KMS-11 (cell line): ENCODE data around the gene RAB5B.

Experiments used
- H2AFZ ChIP-seq: fragments of 200-600 bp; sonication (generic); 2 replicates; pipeline ENCODE4 v1.6.1; 2016; ENCODE audit warnings: antibody characterized with exemption, mixed run types, low read depth
- H3K27ac ChIP-seq: fragments of 200-600 bp; sonication (generic); 2 replicates; pipeline ENCODE4 v1.6.1; 2016; ENCODE audit warnings: mild to moderate bottlenecking, mixed run types
- H3K27me3 ChIP-seq: fragments of 200-600 bp; sonication (generic); 2 replicates; pipeline ENCODE4 v1.6.1; 2017; ENCODE audit warnings: mild to moderate bottlenecking, low read depth, mixed run types, moderate library complexity; ENCODE audit not compliant: insufficient read depth
- H3K36me3 ChIP-seq: fragments of 200-600 bp; sonication (generic); 2 replicates; pipeline ENCODE4 v1.6.1; 2017; ENCODE audit warnings: mild to moderate bottlenecking, mixed run types; ENCODE audit not compliant: insufficient read depth
- H3K4me1 ChIP-seq: fragments of 200-600 bp; sonication (generic); 2 replicates; pipeline ENCODE4 v1.6.1; 2016; ENCODE audit warnings: mild to moderate bottlenecking, low read depth, mixed run types; ENCODE audit not compliant: poor library complexity, severe bottlenecking
- H3K4me2 ChIP-seq: fragments of 200-600 bp; sonication (generic); 2 replicates; pipeline ENCODE4 v1.7.0; 2016; ENCODE audit warnings: mild to moderate bottlenecking, mixed run types
- H3K4me3 ChIP-seq: fragments of 200-600 bp; sonication (generic); IDR thresholded peaks from 2 replicates; pipeline ENCODE4 v1.6.1; 2017; ENCODE audit warnings: low read depth, low read length, mixed read lengths; ENCODE audit not compliant: insufficient read depth
- H3K79me2 ChIP-seq: fragments of 200-600 bp; sonication (generic); 2 replicates; pipeline ENCODE4 v1.6.1; 2016; ENCODE audit warnings: low read depth, mixed run types; ENCODE audit not compliant: insufficient read depth
- H3K9ac ChIP-seq: fragments of 200-600 bp; sonication (generic); 2 replicates; pipeline ENCODE4 v1.6.1; 2016; ENCODE audit warnings: mild to moderate bottlenecking, mixed run types
- H4K20me1 ChIP-seq: fragments of 200-600 bp; sonication (generic); 2 replicates; pipeline ENCODE4 v1.6.1; 2016; ENCODE audit warnings: mild to moderate bottlenecking, mixed run types; ENCODE audit not compliant: insufficient read depth
- CTCF ChIP-seq: fragments of 200-600 bp; sonication (generic); conservative IDR thresholded peaks from 2 replicates; pipeline ENCODE4 v1.6.1; 2017; ENCODE audit warnings: low read depth, mild to moderate bottlenecking, antibody characterized with exemption, low read length, moderate library complexity, mixed read lengths

The RAB5B gene

GRCh38 chr12:55927588-55928502, 46.0 kb upstream of the RAB5B start, which contains the start of gene PYM1:
Gene PYM1, minus strand, starts transcription at chr12:55927894. Its CDS starts 133 bp downstream, at chr12:55927761.
- Histone ChIP-seq H3K4me2 (peak within 1 kb of the TSS; percentile 80), H3K27ac (peak within 1 kb of the TSS; percentile 93), H3K9ac (peak within 1 kb of the TSS; percentile 85), H3K79me2 (peaks cover 37% of the 10 kb centered on the region), H3K27me3 (no peaks in the 10 kb centered on the region; the same call in 1 of the 2 replicates), H3K4me1 (peaks cover 62% of the 10 kb centered on the region), H3K4me3 (peak within 1 kb of the TSS; percentile 34), H4K20me1 (no peaks in the 10 kb centered on the region), H2AFZ (peak within 1 kb of the TSS; percentile 38), H3K36me3 (no peaks in the 10 kb centered on the region)
- no peak for TF ChIP-seq CTCF

DNA sequence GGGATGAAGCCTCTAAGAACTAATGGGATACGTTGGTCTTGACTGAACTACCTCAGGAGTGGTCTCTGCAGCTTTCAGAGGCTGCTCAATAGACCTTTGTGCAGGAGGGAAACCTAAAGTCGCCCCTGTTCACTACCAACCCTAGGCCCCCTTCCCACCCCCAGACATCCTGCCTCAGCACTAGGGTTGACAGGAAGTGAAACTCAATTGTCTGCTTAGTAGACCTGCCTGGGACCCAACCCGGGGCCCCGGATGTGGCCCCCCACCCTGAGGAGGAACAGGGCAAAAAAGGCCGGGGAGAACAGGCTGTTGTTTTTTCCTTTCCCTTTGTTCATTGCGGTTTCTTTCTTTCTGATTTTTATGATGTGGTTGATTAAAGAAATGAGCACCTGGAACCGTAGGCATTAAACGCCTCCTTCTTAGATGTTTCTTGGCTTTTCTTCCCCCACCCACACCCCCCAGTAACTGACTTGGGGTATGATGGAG, 44.5 kb upstream of the RAB5B start:
- Histone ChIP-seq H3K9ac (peak overlapping the region; percentile 85; the same call in 1 of the 2 replicates), H3K4me2 (peak overlapping the region; percentile 80), H3K79me2 (peaks cover 24% of the 10 kb centered on the region), H3K4me3 (no peak overlapping the region), H3K4me1 (peaks cover 61% of the 10 kb centered on the region), H2AFZ (peak overlapping the region; percentile 38), H3K27me3 (no peaks in the 10 kb centered on the region; the same call in 1 of the 2 replicates), H3K36me3 (no peaks in the 10 kb centered on the region), H3K27ac (peak overlapping the region; percentile 93), H4K20me1 (no peaks in the 10 kb centered on the region)
- no peak for TF ChIP-seq CTCF

- H3K36me3 ChIP-seq: no peaks in the 10 kb centered on the region
- peak within 1 kb of the TSS; percentile 93 for H3K27ac ChIP-seq
- peak within 1 kb of the TSS; percentile 77 for H2AFZ ChIP-seq
- H3K4me3 ChIP-seq: no peak within 1 kb of the TSS
- peak within 1 kb of the TSS; percentile 80 for H3K4me2 ChIP-seq
- H3K4me1 ChIP-seq: peaks cover 46% of the 10 kb centered on the region
- TF ChIP-seq CTCF: peak; percentile 93
- peaks cover 11% of the 10 kb centered on the region for H3K79me2 ChIP-seq
- H4K20me1 ChIP-seq: no peaks in the 10 kb centered on the region
- H3K27me3 ChIP-seq: no peaks in the 10 kb centered on the region; the same call in 1 of the 2 replicates
- H3K9ac ChIP-seq: peak within 1 kb of the TSS; percentile 85; the same call in 1 of the 2 replicates
Observed at GRCh38 chr12:55930771-55931316, 43.0 kb upstream of the RAB5B start, which contains the start of gene DGKA. Gene DGKA, plus strand, starts transcription at chr12:55931162. Its CDS starts 5,342 bp downstream, at chr12:55936504.

- peaks cover 6% of the 10 kb centered on the region for H3K79me2 ChIP-seq
- peak overlapping the region; percentile 80 for H3K4me2 ChIP-seq
- no peaks in the 10 kb centered on the region for H4K20me1 ChIP-seq
- peaks cover 41% of the 10 kb centered on the region for H3K4me1 ChIP-seq
- no peak overlapping the region for H3K4me3 ChIP-seq
- peak overlapping the region; percentile 77 for H2AFZ ChIP-seq
- peak overlapping the region; percentile 39; the same call in 1 of the 2 replicates for H3K9ac ChIP-seq
- H3K27ac ChIP-seq: peak overlapping the region; percentile 93
- no peak for TF ChIP-seq CTCF
- H3K36me3 ChIP-seq: no peaks in the 10 kb centered on the region
- H3K27me3 ChIP-seq: no peaks in the 10 kb centered on the region; the same call in 1 of the 2 replicates
Observed at GRCh38 chr12:55931317-55931779, 42.5 kb upstream of the RAB5B start.
